Measurements from ENCODE around the gene UBAP2L.
"Not testable (repeated sequence)": the region's sequence is repeated elsewhere in the genome, so short reads cannot be mapped to it uniquely, and the experiment has no call there.

UBAP2L gene

GRCh38 chr1:154186852-154187501, 33.8 kb upstream of the UBAP2L start:
- TF ChIP-seq GATA1 (IDR thresholded peaks at IDR 0.05; ENCODE audit: low read depth, low read length) (no peak), POLR2A (IDR thresholded peaks at IDR 0.05; ENCODE audit: low read length) (no peak)
- DNase-seq, result peak in 1 of 2 experiments; percentile 11

GRCh38 chr1:154190550-154190949, 30.2 kb upstream of the UBAP2L start:
- TF ChIP-seq POLR2A (IDR thresholded peaks at IDR 0.05; ENCODE audit: low read length) (no peak), GATA1 (IDR thresholded peaks at IDR 0.05; ENCODE audit: low read depth, low read length) (no peak)
- no peak for DNase-seq

GRCh38 chr1:154191990-154192461, 28.7 kb upstream of the UBAP2L start, which contains the start of gene TPM3:
Gene TPM3 (minus strand): TSS chr1:154192100. CDS start chr1:154192018, 82 bp downstream.
- no peak for TF ChIP-seq GATA1 (IDR thresholded peaks at IDR 0.05; ENCODE audit: low read depth, low read length)
- no peak for TF ChIP-seq POLR2A (IDR thresholded peaks at IDR 0.05; ENCODE audit: low read length)

GRCh38 chr1:154192476-154192875, 28.3 kb upstream of the UBAP2L start:
- TF ChIP-seq POLR2A (IDR thresholded peaks at IDR 0.05; ENCODE audit: low read length) (no peak), GATA1 (IDR thresholded peaks at IDR 0.05; ENCODE audit: low read depth, low read length) (no peak)
- no peak for DNase-seq

More at GRCh38 chr1:154191990-154192461, 28.7 kb upstream of the UBAP2L start, which contains the start of gene TPM3:
- DNase-seq, result no peak

- no peak for DNase-seq
- TF ChIP-seq POLR2A (IDR thresholded peaks at IDR 0.05; ENCODE audit: low read length) (no peak), GATA1 (IDR thresholded peaks at IDR 0.05; ENCODE audit: low read depth, low read length) (no peak)
Observed at GRCh38 chr1:154193821-154194220, 26.9 kb upstream of the UBAP2L start.

- DNase-seq, result peak; percentile 64 to 79
- TF ChIP-seq POLR2A (IDR thresholded peaks at IDR 0.05; ENCODE audit: low read length) (no peak), GATA1 (IDR thresholded peaks at IDR 0.05; ENCODE audit: low read depth, low read length) (no peak)
Observed at GRCh38 chr1:154198756-154199562, 21.8 kb upstream of the UBAP2L start.

GRCh38 chr1:154199563-154199879, 21.2 kb upstream of the UBAP2L start:
- TF ChIP-seq POLR2A (IDR thresholded peaks at IDR 0.05; ENCODE audit: low read length) (no peak), GATA1 (IDR thresholded peaks at IDR 0.05; ENCODE audit: low read depth, low read length) (no peak)
- DNase-seq, result no peak

GRCh38 chr1:154205778-154206177, 15.0 kb upstream of the UBAP2L start:
- not testable (repeated sequence) for DNase-seq

GRCh38 chr1:154206196-154206595, 14.6 kb upstream of the UBAP2L start, which contains the start of gene CFAP141:
Gene CFAP141 (minus strand): TSS chr1:154206333. CDS start chr1:154206307, 26 bp downstream.
- TF ChIP-seq GATA1 (IDR thresholded peaks at IDR 0.05; ENCODE audit: low read depth, low read length), result no peak
- TF ChIP-seq POLR2A (IDR thresholded peaks at IDR 0.05; ENCODE audit: low read length), result no peak
- peak in 1 of 2 experiments; percentile 32 for DNase-seq

- no peak for TF ChIP-seq GATA1 (IDR thresholded peaks at IDR 0.05; ENCODE audit: low read depth, low read length)
- no peak for TF ChIP-seq POLR2A (IDR thresholded peaks at IDR 0.05; ENCODE audit: low read length)
- DNase-seq, result no peak
Observed at GRCh38 chr1:154207262-154207661, 13.5 kb upstream of the UBAP2L start.

- TF ChIP-seq GATA1 (IDR thresholded peaks at IDR 0.05; ENCODE audit: low read depth, low read length) (no peak), POLR2A (IDR thresholded peaks at IDR 0.05; ENCODE audit: low read length) (no peak)
- no peak for DNase-seq
Observed at GRCh38 chr1:154208677-154209388, 11.9 kb upstream of the UBAP2L start.

- no peak for DNase-seq
- TF ChIP-seq GATA1 (IDR thresholded peaks at IDR 0.05; ENCODE audit: low read depth, low read length) (no peak), POLR2A (IDR thresholded peaks at IDR 0.05; ENCODE audit: low read length) (no peak)
Observed at GRCh38 chr1:154212083-154212482, 8.7 kb upstream of the UBAP2L start.

GRCh38 chr1:154213274-154213673, 7.5 kb upstream of the UBAP2L start:
- peak; percentile 7 to 56 for DNase-seq
- TF ChIP-seq POLR2A (IDR thresholded peaks at IDR 0.05; ENCODE audit: low read length) (no peak), GATA1 (IDR thresholded peaks at IDR 0.05; ENCODE audit: low read depth, low read length) (no peak)

- no peak for DNase-seq
- no peak for TF ChIP-seq POLR2A (IDR thresholded peaks at IDR 0.05; ENCODE audit: low read length)
- TF ChIP-seq GATA1 (IDR thresholded peaks at IDR 0.05; ENCODE audit: low read depth, low read length), result no peak
Observed at GRCh38 chr1:154218545-154218944, 2.2 kb upstream of the UBAP2L start.
